Esophagus (tissue), 2 donors: ENCODE data around the gene SLC16A3. TPM values are rescaled to one million over a fixed set of nuclear protein-coding genes. Genes with fewer than 3 reads are reported as not detected.

Experiments used
- H3K27ac ChIP-seq, 2 donors: one replicate each; pipeline ENCODE4 v1.5.1; 2013; ENCODE audit warnings: low read depth in 2 of 2, mild to moderate bottlenecking in 2 of 2, inconsistent platforms in 1 of 2, low read length in 1 of 2, moderate library complexity in 1 of 2
- H3K27me3 ChIP-seq, 2 donors: one replicate each; pipeline ENCODE4 v1.6.1; 2013; ENCODE audit warnings: low read length in 2 of 2, control low read depth in 1 of 2, mild to moderate bottlenecking in 1 of 2; ENCODE audit not compliant: insufficient read depth in 2 of 2, control insufficient read depth in 1 of 2
- H3K36me3 ChIP-seq, 2 donors: one replicate each; pipeline ENCODE4 v1.6.1; 2013; ENCODE audit warnings: low read length in 1 of 2; ENCODE audit not compliant: control insufficient read depth in 2 of 2, insufficient read depth in 2 of 2
- H3K4me1 ChIP-seq, 2 donors: one replicate each; pipeline ENCODE4 v1.6.1; 2013; ENCODE audit warnings: low read length in 1 of 2; ENCODE audit not compliant: control insufficient read depth in 2 of 2, insufficient read depth in 2 of 2
- H3K4me3 ChIP-seq, 2 donors: one replicate each; pipeline ENCODE4 v1.5.1; 2013; ENCODE audit warnings: low read length in 2 of 2, mild to moderate bottlenecking in 2 of 2, low read depth in 1 of 2, moderate library complexity in 1 of 2
- H3K9me3 ChIP-seq, 2 donors: one replicate each; pipeline ENCODE4 v1.6.1; 2013; ENCODE audit warnings: mild to moderate bottlenecking in 2 of 2, low read depth in 1 of 2, low read length in 1 of 2, moderate library complexity in 1 of 2; ENCODE audit not compliant: control insufficient read depth in 2 of 2, insufficient read depth in 1 of 2
- WGBS, 2 donors: extraction: QIAGEN DNeasy Blood & Tissue Kit; methylation state at CpG; one replicate each; pipeline ENCODE4 v1.1.7; 2013; 5-methylcytosine and 5-hydroxymethylcytosine counted together
- polyA plus RNA-seq, 2 donors: library from polyadenylated mRNA; stranded (reverse); fragments of 200-250 nt; gene quantifications; one replicate each; pipeline ENCODE4 v1.2.3, GENCODE V29; 2013
- donor health status: healthy with polysubstance abuse.
- donor health status: Bipolar disorder and iron deficiency.

Gene SLC16A3
- polyA plus RNA-seq, 2 donors, result 17.5 to 41.0 TPM

- Histone ChIP-seq H3K27me3 (no peaks in the 10 kb centered on the region), H3K4me3 (no peak overlapping the region), H3K27ac (peak overlapping the region; percentile 57 to 89), H3K9me3 (no peaks in the 10 kb centered on the region), H3K36me3 (peaks cover 24 to 80% of the 10 kb centered on the region in 2 donors), H3K4me1 (peaks cover 10 to 33% of the 10 kb centered on the region in 2 donors)
- WGBS, 2 donors, result 29 to 48% methylated on average over 27 of the region's 27 CpGs
Measured at GRCh38 chr17:82246365-82247181, 17.7 kb downstream of the SLC16A3 start.

DNA sequence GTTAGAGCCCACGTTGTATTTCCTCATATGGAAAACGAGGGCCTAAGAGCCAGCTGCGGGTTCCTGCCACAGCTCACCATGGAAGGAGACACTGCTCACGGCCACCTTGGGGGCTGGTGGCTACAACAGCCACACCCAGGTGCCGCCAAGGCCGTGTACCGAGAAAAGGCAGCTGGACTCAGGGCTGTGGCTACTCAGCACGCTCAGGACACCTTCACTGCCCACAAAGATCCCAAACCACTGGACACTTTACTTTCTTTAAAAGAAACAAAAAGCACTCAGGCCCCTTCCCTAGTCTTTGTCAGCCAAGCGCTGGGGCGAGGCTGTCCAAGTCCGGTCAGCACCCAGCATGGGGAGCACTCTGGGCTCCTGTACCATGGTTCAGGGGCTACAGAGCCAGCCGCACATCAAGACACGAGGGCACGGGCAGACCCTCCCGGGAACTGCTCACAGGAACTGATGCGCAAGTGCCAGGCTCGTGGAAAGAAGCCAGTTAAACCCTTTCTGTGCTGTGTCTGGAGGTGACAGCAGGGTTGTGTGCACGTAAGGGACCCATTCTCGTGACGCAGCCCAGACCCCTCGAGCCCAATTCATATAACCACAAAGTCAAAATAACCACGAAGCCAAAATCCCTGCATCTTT lies 18.5 kb downstream of the SLC16A3 start:
- Histone ChIP-seq H3K4me3 (no peak overlapping the region), H3K27ac (peak overlapping the region; percentile 57 to 89), H3K36me3 (peaks cover 30 to 87% of the 10 kb centered on the region in 2 donors), H3K9me3 (no peaks in the 10 kb centered on the region), H3K27me3 (no peaks in the 10 kb centered on the region), H3K4me1 (peaks cover 10 to 27% of the 10 kb centered on the region in 2 donors)
- 53 to 59% methylated on average over 22 of the region's 22 CpGs for WGBS, 2 donors

DNA sequence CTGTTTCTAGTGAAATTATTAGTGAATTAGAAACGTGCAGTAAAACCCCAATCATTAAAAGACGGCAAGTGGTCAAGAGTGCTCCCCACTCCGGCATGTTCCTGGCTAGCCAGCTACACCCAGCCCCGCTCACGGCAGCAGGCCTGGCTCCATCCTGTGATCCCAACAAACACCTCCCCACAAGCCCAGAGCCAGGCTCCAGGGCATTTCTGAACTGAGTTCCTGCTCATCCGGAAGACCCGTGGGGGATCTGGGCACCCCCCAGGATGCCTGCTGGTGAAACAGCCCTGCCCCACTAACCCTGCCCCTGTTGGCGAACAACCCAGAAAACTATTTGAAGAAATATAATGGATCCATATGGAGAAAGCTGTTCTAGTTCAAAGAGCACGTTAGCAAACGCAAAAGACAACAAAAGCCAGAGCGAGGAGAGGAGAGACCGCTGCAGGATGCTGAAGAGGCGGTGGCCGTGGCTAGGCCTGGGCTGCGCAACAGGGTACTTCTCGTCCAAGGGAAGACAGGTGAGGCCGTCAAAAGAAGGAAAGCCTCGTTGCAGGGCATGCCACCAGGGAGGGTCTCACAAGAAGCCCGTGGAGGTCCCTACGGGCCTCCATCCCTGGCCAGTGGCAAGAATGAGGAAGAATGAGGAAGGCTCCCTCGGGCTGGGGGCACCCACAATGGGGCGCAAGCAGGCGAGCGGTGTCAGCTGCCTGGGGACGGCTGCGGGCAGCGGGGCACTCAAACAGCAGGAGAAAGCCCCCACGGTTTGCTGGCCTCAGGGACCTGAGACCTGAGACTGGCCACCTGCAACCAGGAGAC lies 19.2 kb downstream of the SLC16A3 start:
- 81 to 88% methylated on average over 28 of the region's 28 CpGs for whole genome bisulfite sequencing, 2 donors
- Histone ChIP-seq H3K9me3 (no peaks in the 10 kb centered on the region), H3K27me3 (no peaks in the 10 kb centered on the region), H3K4me3 (no peak overlapping the region), H3K27ac (peak overlapping the region; percentile 57 to 89), H3K4me1 (peaks cover 10 to 22% of the 10 kb centered on the region in 2 donors), H3K36me3 (peaks cover 33 to 94% of the 10 kb centered on the region in 2 donors)

GRCh38 chr17:82248815-82249674 lies 20.2 kb downstream of the SLC16A3 start:
- Histone ChIP-seq H3K9me3 (no peaks in the 10 kb centered on the region), H3K36me3 (peaks cover 30 to 90% of the 10 kb centered on the region in 2 donors), H3K4me1 (peaks cover 10 to 19% of the 10 kb centered on the region in 2 donors), H3K27me3 (no peaks in the 10 kb centered on the region), H3K27ac (no peak overlapping the region), H3K4me3 (no peak overlapping the region)
- WGBS, 2 donors, result 93% methylated on average over 54 of the region's 54 CpGs

DNA sequence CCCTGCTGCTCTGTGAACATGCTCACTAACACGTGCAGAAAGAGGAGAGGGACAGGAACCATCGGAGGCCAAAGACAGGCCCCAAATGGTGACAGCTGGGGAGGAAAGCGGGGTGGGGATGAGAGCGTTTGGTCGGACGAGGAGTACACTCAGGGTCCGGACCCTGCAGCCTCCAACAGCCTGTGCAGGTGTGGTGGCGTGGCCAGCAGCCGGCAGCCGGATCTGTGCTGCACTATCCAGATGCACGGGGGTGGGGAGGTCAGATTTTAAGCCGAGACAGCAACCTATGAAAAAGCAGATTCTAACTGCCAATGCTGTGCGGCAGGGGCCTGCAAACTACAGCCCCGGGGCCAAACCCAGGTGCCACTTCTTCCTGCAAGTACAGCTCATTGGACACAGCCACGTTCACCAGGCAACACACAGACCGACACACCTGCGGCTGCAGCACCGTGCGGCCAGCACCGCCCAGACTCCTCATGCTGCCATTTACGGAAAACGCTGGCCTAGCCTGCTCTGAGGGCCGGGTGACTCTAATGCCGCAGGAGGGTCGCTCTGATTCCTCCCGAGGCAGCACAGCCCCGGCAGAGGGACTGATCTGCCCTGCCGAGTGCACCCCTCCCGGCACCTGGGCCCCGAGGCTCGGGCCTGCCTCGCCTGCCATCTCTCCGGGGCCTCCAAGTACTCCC lies 21.2 kb downstream of the SLC16A3 start:
- Histone ChIP-seq H3K27me3 (no peaks in the 10 kb centered on the region), H3K9me3 (no peaks in the 10 kb centered on the region), H3K4me3 (no peak overlapping the region), H3K27ac (no peak overlapping the region), H3K36me3 (peaks cover 30 to 84% of the 10 kb centered on the region in 2 donors), H3K4me1 (peaks cover 10 to 19% of the 10 kb centered on the region in 2 donors)
- WGBS, 2 donors, result 86 to 92% methylated on average over 33 of the region's 33 CpGs

DNA sequence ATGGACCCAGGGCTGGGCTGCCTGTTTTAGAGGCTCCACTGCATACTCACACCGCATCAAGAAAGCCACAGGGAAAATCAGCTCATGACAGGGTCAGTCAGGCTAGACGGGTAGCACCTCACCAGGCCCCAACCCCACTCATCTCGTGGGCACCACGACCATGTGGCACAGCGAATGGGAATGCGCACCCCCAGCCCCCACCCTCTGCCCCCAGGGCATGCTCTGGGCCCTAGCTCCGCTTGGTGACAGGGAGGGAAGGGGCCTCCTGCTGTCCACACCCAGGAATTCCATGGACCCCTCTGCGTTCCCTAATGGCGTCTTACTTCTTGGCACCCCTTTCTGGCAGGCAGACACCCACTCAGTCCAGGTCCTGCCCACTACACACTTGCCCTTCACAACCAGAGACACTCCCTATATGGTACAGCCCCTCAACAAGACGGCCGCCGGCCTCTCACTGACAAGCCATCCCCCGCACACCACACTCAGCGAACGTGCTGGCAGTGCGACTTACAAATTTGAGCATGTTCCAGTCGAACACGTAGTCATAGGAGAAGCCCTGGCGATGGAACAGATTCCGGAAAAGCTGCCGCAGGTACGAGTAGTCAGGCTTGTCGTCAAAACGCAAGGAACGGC lies 22.1 kb downstream of the SLC16A3 start:
- no peak overlapping the region for H3K27ac ChIP-seq
- peaks cover 33 to 82% of the 10 kb centered on the region in 2 donors for H3K36me3 ChIP-seq
- H3K4me3 ChIP-seq, result no peak overlapping the region

GRCh38 chr17:82252511-82253178 lies 23.8 kb downstream of the SLC16A3 start:
- H3K27ac ChIP-seq, result no peak overlapping the region
- WGBS, 2 donors, result 94 to 95% methylated on average over 28 of the region's 28 CpGs
- peaks cover 0 to 2% of the 10 kb centered on the region in 2 donors for H3K4me1 ChIP-seq
- peaks cover 34 to 70% of the 10 kb centered on the region in 2 donors for H3K36me3 ChIP-seq
- no peaks in the 10 kb centered on the region for H3K9me3 ChIP-seq
- no peaks in the 10 kb centered on the region for H3K27me3 ChIP-seq
- H3K4me3 ChIP-seq, result no peak overlapping the region

More for the DNA sequence above, 22.1 kb downstream of the SLC16A3 start:
- H3K9me3 ChIP-seq, result no peaks in the 10 kb centered on the region
- WGBS, 2 donors, result 89 to 92% methylated on average over 24 to 25 of the region's 25 CpGs
- peaks cover 10 to 15% of the 10 kb centered on the region in 2 donors for H3K4me1 ChIP-seq
- no peaks in the 10 kb centered on the region for H3K27me3 ChIP-seq

- WGBS, 2 donors, result 93 to 95% methylated on average over 12 of the region's 12 CpGs
- H3K36me3 ChIP-seq, result peaks cover 34 to 66% of the 10 kb centered on the region in 2 donors
- no peak overlapping the region for H3K27ac ChIP-seq
Measured at GRCh38 chr17:82253179-82253544, 24.3 kb downstream of the SLC16A3 start.

More at GRCh38 chr17:82253179-82253544, 24.3 kb downstream of the SLC16A3 start:
- H3K4me1 ChIP-seq, result peaks cover 0 to 2% of the 10 kb centered on the region in 2 donors
- no peak overlapping the region for H3K4me3 ChIP-seq
- no peaks in the 10 kb centered on the region for H3K9me3 ChIP-seq
- H3K27me3 ChIP-seq, result no peaks in the 10 kb centered on the region
